HEK293 (cell line): ENCODE data around the gene ELAC1.

Experiments
- CTCF ChIA-PET: fragments of 350-600 bp; formaldehyde crosslinking; extraction: SDS; loops from one replicate; lab custom pipeline; 2021; ENCODE audit warnings: antibody characterized with exemption; lab: Yijun Ruan, JAX
- POLR2A ChIA-PET: fragments of 300-600 bp; formaldehyde crosslinking; extraction: SDS; loops from one replicate; lab custom pipeline; 2020; ENCODE audit warnings: antibody characterized with exemption, inconsistent platforms; lab: Yijun Ruan, JAX
- H3K27ac ChIP-seq: fragments of 200-500 bp; sonication (Bioruptor generic); 2 replicates; pipeline ENCODE4 v1.5.1; 2014; ENCODE audit warnings: low read depth, low read length, control low read depth, inconsistent platforms; ENCODE audit errors: extremely low read depth
- H3K36me3 ChIP-seq, 2 experiments: fragments of 200-500 bp in 1 of 2; sonication (Bioruptor generic) in 1 of 2; 1 replicate in 1 of 2; 2 replicates in 1 of 2; pipeline ENCODE4 v1.5.1; 2014 to 2017; ENCODE audit warnings: inconsistent platforms in 2 of 2, low read length in 2 of 2; ENCODE audit not compliant: control insufficient read depth in 2 of 2, insufficient read depth in 1 of 2
- H3K4me1 ChIP-seq: fragments of 200-500 bp; sonication (Bioruptor generic); 2 replicates; pipeline ENCODE4 v1.5.1; 2014; ENCODE audit warnings: mild to moderate bottlenecking, low read length, inconsistent platforms; ENCODE audit not compliant: control insufficient read depth, insufficient read depth
- H3K4me3 ChIP-seq: 2 replicates; pipeline ENCODE4 v1.5.1; 2011; ENCODE audit warnings: low read depth, mild to moderate bottlenecking, control low read depth, low read length, moderate library complexity
- H3K9me3 ChIP-seq: fragments of 200-500 bp; sonication (Bioruptor generic); 2 replicates; pipeline ENCODE4 v1.5.1; 2014; ENCODE audit warnings: low read depth, low read length, inconsistent platforms; ENCODE audit not compliant: control insufficient read depth, insufficient read depth
- REPIN1 ChIP-seq: fragments of 450-650 bp; formaldehyde crosslinking; IDR thresholded peaks from 2 replicates; pipeline ENCODE4 v1.5.1; 2017; ENCODE audit warnings: missing biosample characterization, missing genetic modification characterization, low read depth
- SCRT1 ChIP-seq: fragments of 450-650 bp; formaldehyde crosslinking; IDR thresholded peaks from 2 replicates; pipeline ENCODE4 v1.5.1; 2016; ENCODE audit warnings: missing biosample characterization, missing genetic modification characterization, borderline replicate concordance
- YY2 ChIP-seq: fragments of 450-650 bp; formaldehyde crosslinking; IDR thresholded peaks from 2 replicates; pipeline ENCODE4 v1.5.1; 2016; ENCODE audit warnings: missing biosample characterization, missing genetic modification characterization
- ZBTB7A ChIP-seq: fragments of 450-650 bp; formaldehyde crosslinking; IDR thresholded peaks from 2 replicates; pipeline ENCODE4 v1.5.1; 2016; ENCODE audit warnings: low read depth, missing biosample characterization, missing genetic modification characterization
- ZFP41 ChIP-seq: fragments of 450-650 bp; formaldehyde crosslinking; IDR thresholded peaks from 2 replicates; pipeline ENCODE4 v1.5.1; 2016; ENCODE audit warnings: missing biosample characterization, missing genetic modification characterization, borderline replicate concordance
- ZNF10 ChIP-seq: fragments of 450-650 bp; formaldehyde crosslinking; IDR thresholded peaks from 2 replicates; pipeline ENCODE4 v1.5.1; 2017; ENCODE audit warnings: missing biosample characterization, missing genetic modification characterization
- ZNF112 ChIP-seq: fragments of 450-650 bp; formaldehyde crosslinking; IDR thresholded peaks from 2 replicates; pipeline ENCODE4 v1.5.0; 2017; ENCODE audit warnings: missing biosample characterization, missing genetic modification characterization
- ZNF121 ChIP-seq: fragments of 450-650 bp; formaldehyde crosslinking; IDR thresholded peaks from 2 replicates; pipeline ENCODE4 v1.5.1; 2016; ENCODE audit warnings: missing biosample characterization, missing genetic modification characterization
- ZNF175 ChIP-seq: fragments of 450-650 bp; formaldehyde crosslinking; IDR thresholded peaks from 2 replicates; pipeline ENCODE4 v1.5.1; 2016; ENCODE audit warnings: missing biosample characterization, missing genetic modification characterization
- ZNF23 ChIP-seq: fragments of 450-650 bp; formaldehyde crosslinking; IDR thresholded peaks from 2 replicates; pipeline ENCODE4 v1.5.1; 2016; ENCODE audit warnings: missing biosample characterization, missing genetic modification characterization, borderline replicate concordance
- ZNF248 ChIP-seq: fragments of 450-650 bp; formaldehyde crosslinking; IDR thresholded peaks from 2 replicates; pipeline ENCODE4 v1.5.1; 2017; ENCODE audit warnings: missing biosample characterization, missing genetic modification characterization
- ZNF266 ChIP-seq: fragments of 450-650 bp; formaldehyde crosslinking; IDR thresholded peaks from 2 replicates; pipeline ENCODE4 v1.5.1; 2016; ENCODE audit warnings: missing biosample characterization, missing genetic modification characterization, low read depth
- ZNF302 ChIP-seq: fragments of 450-650 bp; formaldehyde crosslinking; IDR thresholded peaks from 2 replicates; pipeline ENCODE4 v1.5.1; 2016; ENCODE audit warnings: missing biosample characterization, missing genetic modification characterization, low read depth
- ZNF335 ChIP-seq: fragments of 450-650 bp; formaldehyde crosslinking; conservative IDR thresholded peaks from 2 replicates; pipeline ENCODE4 v1.5.1; 2016; ENCODE audit warnings: missing biosample characterization, missing genetic modification characterization
- ZNF501 ChIP-seq: fragments of 450-650 bp; formaldehyde crosslinking; IDR thresholded peaks from 2 replicates; pipeline ENCODE4 v1.5.1; 2016; ENCODE audit warnings: missing biosample characterization, missing genetic modification characterization
- ZNF548 ChIP-seq: fragments of 450-650 bp; formaldehyde crosslinking; IDR thresholded peaks from 2 replicates; pipeline ENCODE4 v1.5.1; 2016; ENCODE audit warnings: missing biosample characterization, missing genetic modification characterization
- ZNF549 ChIP-seq: fragments of 450-650 bp; IDR thresholded peaks from 2 replicates; pipeline ENCODE4 v1.5.1; 2018; ENCODE audit warnings: missing biosample characterization, missing genetic modification characterization, mild to moderate bottlenecking, inconsistent platforms, moderate library complexity
- ZNF558 ChIP-seq: fragments of 450-650 bp; formaldehyde crosslinking; IDR thresholded peaks from 2 replicates; pipeline ENCODE4 v1.5.1; 2016; ENCODE audit warnings: missing biosample characterization, missing genetic modification characterization
- ZNF777 ChIP-seq: fragments of 450-650 bp; formaldehyde crosslinking; IDR thresholded peaks from 2 replicates; pipeline ENCODE4 v1.5.1; 2017; ENCODE audit warnings: missing biosample characterization, missing genetic modification characterization, borderline replicate concordance
- ZSCAN30 ChIP-seq: fragments of 450-650 bp; IDR thresholded peaks from 2 replicates; pipeline ENCODE4 v1.5.1; 2018; ENCODE audit warnings: missing biosample characterization, mild to moderate bottlenecking, missing genetic modification characterization, moderate library complexity
- ZXDB ChIP-seq: fragments of 450-650 bp; formaldehyde crosslinking; IDR thresholded peaks from 2 replicates; pipeline ENCODE4 v1.5.1; 2016; ENCODE audit warnings: missing biosample characterization, missing genetic modification characterization
- TF ChIP-seq, protein P1 (sequence below): fragments of 450-650 bp; IDR thresholded peaks from 2 replicates; pipeline ENCODE4 v1.5.1; 2018; ENCODE audit warnings: missing biosample characterization, mild to moderate bottlenecking, missing genetic modification characterization
- TF ChIP-seq, protein P2 (sequence below): fragments of 450-650 bp; formaldehyde crosslinking; IDR thresholded peaks from 2 replicates; pipeline ENCODE4 v1.5.1; 2017; ENCODE audit warnings: missing biosample characterization, missing genetic modification characterization
- TF ChIP-seq, protein P3 (sequence below): fragments of 450-650 bp; formaldehyde crosslinking; optimal IDR thresholded peaks from 2 replicates; pipeline ENCODE3; 2016; ENCODE audit warnings: missing biosample characterization, mild to moderate bottlenecking, missing genetic modification characterization
- TF ChIP-seq, protein P4 (sequence below): fragments of 450-650 bp; formaldehyde crosslinking; IDR thresholded peaks from 2 replicates; pipeline ENCODE4 v1.5.1; 2016; ENCODE audit warnings: missing biosample characterization, missing genetic modification characterization
- TF ChIP-seq, protein P5 (sequence below): fragments of 450-650 bp; formaldehyde crosslinking; IDR thresholded peaks from 2 replicates; pipeline ENCODE4 v1.5.1; 2016; ENCODE audit warnings: missing biosample characterization, missing genetic modification characterization
- TF ChIP-seq, protein P6 (sequence below): fragments of 450-650 bp; formaldehyde crosslinking; IDR thresholded peaks from 2 replicates; pipeline ENCODE4 v1.5.1; 2016; ENCODE audit warnings: missing biosample characterization, missing genetic modification characterization, low read depth

Gene ELAC1

DNA sequence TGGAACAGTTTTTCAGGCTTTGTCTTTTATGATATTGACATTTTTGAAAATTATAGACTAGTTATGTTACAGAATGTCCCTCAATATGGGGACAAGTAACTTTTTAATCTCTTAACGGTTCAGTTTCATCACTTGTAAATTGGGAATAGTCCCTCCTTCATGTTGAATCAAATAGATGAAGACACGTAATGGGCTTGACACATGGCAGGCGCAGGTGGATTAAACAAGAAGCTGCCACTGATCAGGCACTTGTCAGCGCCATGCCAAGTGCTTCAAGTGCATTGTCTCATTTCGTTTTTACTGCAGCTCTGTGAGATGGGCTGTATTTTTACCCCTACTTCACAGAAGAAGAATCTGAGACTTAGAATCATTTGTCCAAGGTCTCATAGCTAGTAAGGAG, 52.7 kb downstream of the ELAC1 start:
- CTCF ChIA-PET: interaction anchor here (1.6 kb wide), 1 partner anchor 31 kb away, joined by 4 read pairs; no protein-coding TSS in a partner anchor
- Histone ChIP-seq H3K4me3 (no peak overlapping the region), H3K36me3 (peaks cover 0 to 5% of the 10 kb centered on the region in 2 experiments; a peak in 2 of 3 replicates), H3K9me3 (no peaks in the 10 kb centered on the region), H3K27ac (no peak overlapping the region), H3K4me1 (no peaks in the 10 kb centered on the region)
- POLR2A ChIA-PET: interaction anchor here (0.7 to 0.8 kb wide), 2 partner anchors 10 to 492 kb away, joined by 3 read pairs; partner anchors contain the start of gene SMAD4
- TF ChIP-seq, protein P1, sequence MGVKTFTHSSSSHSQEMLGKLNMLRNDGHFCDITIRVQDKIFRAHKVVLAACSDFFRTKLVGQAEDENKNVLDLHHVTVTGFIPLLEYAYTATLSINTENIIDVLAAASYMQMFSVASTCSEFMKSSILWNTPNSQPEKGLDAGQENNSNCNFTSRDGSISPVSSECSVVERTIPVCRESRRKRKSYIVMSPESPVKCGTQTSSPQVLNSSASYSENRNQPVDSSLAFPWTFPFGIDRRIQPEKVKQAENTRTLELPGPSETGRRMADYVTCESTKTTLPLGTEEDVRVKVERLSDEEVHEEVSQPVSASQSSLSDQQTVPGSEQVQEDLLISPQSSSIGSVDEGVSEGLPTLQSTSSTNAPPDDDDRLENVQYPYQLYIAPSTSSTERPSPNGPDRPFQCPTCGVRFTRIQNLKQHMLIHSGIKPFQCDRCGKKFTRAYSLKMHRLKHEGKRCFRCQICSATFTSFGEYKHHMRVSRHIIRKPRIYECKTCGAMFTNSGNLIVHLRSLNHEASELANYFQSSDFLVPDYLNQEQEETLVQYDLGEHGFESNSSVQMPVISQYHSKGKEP: no peak
- TF ChIP-seq ZNF549: no peak
- TF ChIP-seq, protein P2, sequence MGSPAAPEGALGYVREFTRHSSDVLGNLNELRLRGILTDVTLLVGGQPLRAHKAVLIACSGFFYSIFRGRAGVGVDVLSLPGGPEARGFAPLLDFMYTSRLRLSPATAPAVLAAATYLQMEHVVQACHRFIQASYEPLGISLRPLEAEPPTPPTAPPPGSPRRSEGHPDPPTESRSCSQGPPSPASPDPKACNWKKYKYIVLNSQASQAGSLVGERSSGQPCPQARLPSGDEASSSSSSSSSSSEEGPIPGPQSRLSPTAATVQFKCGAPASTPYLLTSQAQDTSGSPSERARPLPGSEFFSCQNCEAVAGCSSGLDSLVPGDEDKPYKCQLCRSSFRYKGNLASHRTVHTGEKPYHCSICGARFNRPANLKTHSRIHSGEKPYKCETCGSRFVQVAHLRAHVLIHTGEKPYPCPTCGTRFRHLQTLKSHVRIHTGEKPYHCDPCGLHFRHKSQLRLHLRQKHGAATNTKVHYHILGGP (tag by site-specific recombination): no peak
- TF ChIP-seq ZNF558 (tag by site-specific recombination): no peak
- TF ChIP-seq ZNF10 (tag by site-specific recombination): no peak
- TF ChIP-seq REPIN1 (tag by site-specific recombination): no peak
- TF ChIP-seq ZNF302: no peak
- TF ChIP-seq ZNF248 (tag by site-specific recombination): no peak
- TF ChIP-seq ZNF23: no peak
- no peak for TF ChIP-seq ZBTB7A (tag by site-specific recombination)
- no peak for TF ChIP-seq YY2 (tag by site-specific recombination)
- TF ChIP-seq ZNF266 (tag by site-specific recombination): no peak

DNA sequence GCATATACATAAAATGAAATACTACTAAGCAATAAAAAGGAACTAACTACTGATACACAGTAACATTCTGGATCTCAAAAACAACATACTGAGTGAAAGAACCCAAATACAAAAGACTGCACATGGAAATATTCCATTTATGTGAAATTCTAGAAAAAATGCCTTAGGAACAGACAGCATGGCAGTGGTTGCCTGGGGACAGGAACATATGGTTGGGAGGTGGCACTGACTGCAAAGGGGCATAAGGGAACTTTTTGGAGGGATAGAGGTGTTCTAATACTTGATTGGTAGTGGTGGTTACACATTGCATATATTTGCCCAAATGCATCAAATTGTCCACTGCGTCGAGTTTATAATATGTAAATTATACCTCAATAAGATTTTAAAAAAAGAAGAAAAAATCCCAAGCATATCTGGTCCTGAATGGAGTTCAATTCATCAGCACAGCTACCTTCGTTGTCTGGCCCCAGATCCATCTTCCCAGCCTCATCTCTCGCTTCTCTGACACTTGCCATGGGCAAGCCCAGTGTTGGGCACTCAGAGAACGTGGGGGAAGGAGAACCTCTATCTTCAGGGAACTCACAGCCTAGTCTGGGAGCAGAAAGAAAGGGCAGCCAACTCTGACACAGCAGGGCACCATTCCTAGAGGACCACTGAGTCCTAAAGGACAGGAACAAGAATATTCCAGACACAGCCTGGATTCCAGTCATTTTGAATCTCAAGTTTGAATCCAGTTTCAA, 53.6 kb downstream of the ELAC1 start:
- no peak overlapping the region for H3K4me3 ChIP-seq
- TF ChIP-seq ZSCAN30 (no peak), ZNF548 (no peak), ZXDB (tag by site-specific recombination) (no peak), ZNF501 (no peak), ZNF777 (no peak), ZNF335 (tag by site-specific recombination) (no peak), ZNF175 (tag by site-specific recombination) (no peak), ZBTB7A (tag by site-specific recombination) (no peak), ZNF121 (tag by site-specific recombination) (no peak), ZFP41 (tag by site-specific recombination) (no peak), SCRT1 (tag by site-specific recombination) (no peak), ZNF112 (no peak)
- TF ChIP-seq, protein P3, sequence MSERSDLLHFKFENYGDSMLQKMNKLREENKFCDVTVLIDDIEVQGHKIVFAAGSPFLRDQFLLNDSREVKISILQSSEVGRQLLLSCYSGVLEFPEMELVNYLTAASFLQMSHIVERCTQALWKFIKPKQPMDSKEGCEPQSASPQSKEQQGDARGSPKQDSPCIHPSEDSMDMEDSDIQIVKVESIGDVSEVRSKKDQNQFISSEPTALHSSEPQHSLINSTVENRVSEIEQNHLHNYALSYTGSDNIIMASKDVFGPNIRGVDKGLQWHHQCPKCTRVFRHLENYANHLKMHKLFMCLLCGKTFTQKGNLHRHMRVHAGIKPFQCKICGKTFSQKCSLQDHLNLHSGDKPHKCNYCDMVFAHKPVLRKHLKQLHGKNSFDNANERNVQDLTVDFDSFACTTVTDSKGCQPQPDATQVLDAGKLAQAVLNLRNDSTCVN: no peak
- TF ChIP-seq, protein P4, sequence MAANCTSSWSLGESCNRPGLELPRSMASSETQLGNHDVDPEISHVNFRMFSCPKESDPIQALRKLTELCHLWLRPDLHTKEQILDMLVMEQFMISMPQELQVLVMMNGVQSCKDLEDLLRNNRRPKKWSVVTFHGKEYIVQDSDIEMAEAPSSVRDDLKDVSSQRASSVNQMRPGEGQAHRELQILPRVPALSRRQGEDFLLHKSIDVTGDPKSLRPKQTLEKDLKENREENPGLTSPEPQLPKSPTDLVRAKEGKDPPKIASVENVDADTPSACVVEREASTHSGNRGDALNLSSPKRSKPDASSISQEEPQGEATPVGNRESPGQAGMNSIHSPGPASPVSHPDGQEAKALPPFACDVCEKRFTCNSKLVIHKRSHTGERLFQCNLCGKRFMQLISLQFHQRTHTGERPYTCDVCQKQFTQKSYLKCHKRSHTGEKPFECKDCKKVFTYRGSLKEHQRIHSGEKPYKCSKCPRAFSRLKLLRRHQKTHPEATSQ (tag by site-specific recombination): no peak
- TF ChIP-seq, protein P5, sequence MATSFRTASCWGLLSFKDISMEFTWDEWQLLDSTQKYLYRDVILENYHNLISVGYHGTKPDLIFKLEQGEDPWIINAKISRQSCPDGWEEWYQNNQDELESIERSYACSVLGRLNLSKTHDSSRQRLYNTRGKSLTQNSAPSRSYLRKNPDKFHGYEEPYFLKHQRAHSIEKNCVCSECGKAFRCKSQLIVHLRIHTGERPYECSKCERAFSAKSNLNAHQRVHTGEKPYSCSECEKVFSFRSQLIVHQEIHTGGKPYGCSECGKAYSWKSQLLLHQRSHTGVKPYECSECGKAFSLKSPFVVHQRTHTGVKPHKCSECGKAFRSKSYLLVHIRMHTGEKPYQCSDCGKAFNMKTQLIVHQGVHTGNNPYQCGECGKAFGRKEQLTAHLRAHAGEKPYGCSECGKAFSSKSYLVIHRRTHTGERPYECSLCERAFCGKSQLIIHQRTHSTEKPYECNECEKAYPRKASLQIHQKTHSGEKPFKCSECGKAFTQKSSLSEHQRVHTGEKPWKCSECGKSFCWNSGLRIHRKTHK (tag by site-specific recombination): no peak
- TF ChIP-seq, protein P6, sequence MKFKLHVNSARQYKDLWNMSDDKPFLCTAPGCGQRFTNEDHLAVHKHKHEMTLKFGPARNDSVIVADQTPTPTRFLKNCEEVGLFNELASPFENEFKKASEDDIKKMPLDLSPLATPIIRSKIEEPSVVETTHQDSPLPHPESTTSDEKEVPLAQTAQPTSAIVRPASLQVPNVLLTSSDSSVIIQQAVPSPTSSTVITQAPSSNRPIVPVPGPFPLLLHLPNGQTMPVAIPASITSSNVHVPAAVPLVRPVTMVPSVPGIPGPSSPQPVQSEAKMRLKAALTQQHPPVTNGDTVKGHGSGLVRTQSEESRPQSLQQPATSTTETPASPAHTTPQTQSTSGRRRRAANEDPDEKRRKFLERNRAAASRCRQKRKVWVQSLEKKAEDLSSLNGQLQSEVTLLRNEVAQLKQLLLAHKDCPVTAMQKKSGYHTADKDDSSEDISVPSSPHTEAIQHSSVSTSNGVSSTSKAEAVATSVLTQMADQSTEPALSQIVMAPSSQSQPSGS (tag by site-specific recombination): no peak
- peaks cover 0 to 13% of the 10 kb centered on the region in 2 experiments; a peak in 2 of 3 replicates for H3K36me3 ChIP-seq
- CTCF ChIA-PET: interaction anchor here (1.2 to 1.6 kb wide), 2 partner anchors 30 kb away, joined by 3 to 4 read pairs; no protein-coding TSS in a partner anchor
- POLR2A ChIA-PET: interaction anchor here (0.8 kb wide), 1 partner anchor 9 kb away, joined by 3 read pairs; the partner anchor contains the start of gene SMAD4
- H3K27ac ChIP-seq: no peak overlapping the region
- H3K4me1 ChIP-seq: no peaks in the 10 kb centered on the region
- no peaks in the 10 kb centered on the region for H3K9me3 ChIP-seq
